K562 (cell line): ENCODE data around the gene KDF1. TPM values are rescaled to one million over a fixed set of nuclear protein-coding genes. Genes with fewer than 3 reads are reported as not detected.

Source experiments
- ATAC-seq: fragments of 200-7000 bp; cut with Tn5 transposase; 3 replicates; pipeline ENCODE4 v1.9.1; 2020; ENCODE audit warnings: moderate library complexity
- BruUV-seq: library from RNA; stranded (reverse); fragments of 400-500 nt; replicated peaks from 2 replicates; lab custom pipeline; 2021; lab: Mats Ljungman, UMichigan
- CTCF ChIA-PET: fragments of 300-600 bp; formaldehyde crosslinking; extraction: SDS; loops from one replicate; lab custom pipeline; 2021; ENCODE audit warnings: low intra/inter-chr PET ratio; lab: Yijun Ruan, JAX
- POLR2A ChIA-PET: fragments of 300-600, 350-650 bp; sonication (Branson Sonifier 250); formaldehyde crosslinking; extraction: SDS; loops from one replicate; lab custom pipeline; 2021; ENCODE audit warnings: antibody characterized with exemption, inconsistent platforms; lab: Yijun Ruan, JAX
- DNase-seq, 4 experiments: peaks; one replicate each; pipeline versions ENCODE4 v3.0.0 to v3.0.0-alpha.2; 2011 to 2018; ENCODE audit warnings: low spot score in 3 of 4, mixed read lengths in 3 of 4; ENCODE audit errors: extremely low read depth in 1 of 4
- FAIRE-seq: peaks from 2 replicates; lab custom pipeline; 2011; peaks lifted over from hg19 to GRCh38; lab: Jason Lieb, UNC
- H2AFZ ChIP-seq: 2 replicates; pipeline ENCODE4 v1.6.0; 2011; ENCODE audit warnings: low read depth, low read length, control low read depth, inconsistent platforms
- H3K27ac ChIP-seq: fragments of 200-600 bp; 3 replicates; pipeline ENCODE4 v1.8.0; 2011; ENCODE audit warnings: low read depth, mild to moderate bottlenecking, control low read depth, inconsistent platforms, low read length, moderate library complexity, mixed read lengths; ENCODE audit errors: extremely low read depth
- H3K27me3 ChIP-seq, 2 experiments: fragments of 300-600 bp in 1 of 2; 2 replicates in 1 of 2; 3 replicates in 1 of 2; pipeline versions ENCODE4 v1.6.0 to v1.8.0; 2011; ENCODE audit warnings: inconsistent platforms in 2 of 2, low read length in 2 of 2, mild to moderate bottlenecking in 1 of 2, mixed read lengths in 1 of 2, moderate library complexity in 1 of 2; ENCODE audit not compliant: control insufficient read depth in 2 of 2, insufficient read depth in 2 of 2
- H3K36me3 ChIP-seq: fragments of 300-600 bp; 3 replicates; pipeline ENCODE4 v1.8.0; 2011; ENCODE audit warnings: mild to moderate bottlenecking, low read length, inconsistent platforms; ENCODE audit not compliant: control insufficient read depth, insufficient read depth
- H3K4me1 ChIP-seq, 2 experiments: fragments of 200-600 bp in 1 of 2; replicated peaks in 1 of 2; 2 replicates in 1 of 2; 3 replicates in 1 of 2; pipeline versions ENCODE4 v1.5.1 to v1.8.0; 2011; ENCODE audit warnings: inconsistent platforms in 2 of 2, low read length in 2 of 2, mild to moderate bottlenecking in 1 of 2, mixed read lengths in 1 of 2, moderate library complexity in 1 of 2; ENCODE audit not compliant: control insufficient read depth in 2 of 2, insufficient read depth in 2 of 2
- H3K4me2 ChIP-seq: 2 replicates; pipeline ENCODE4 v1.6.1; 2011; ENCODE audit warnings: low read length, control low read depth, inconsistent platforms, mixed read lengths; ENCODE audit not compliant: insufficient read depth
- H3K4me3 ChIP-seq: fragments of 200-600 bp; sonication (generic), shearing (Covaris generic); 2 replicates; pipeline ENCODE4 v1.5.1; 2016; ENCODE audit warnings: control low read depth, inconsistent platforms
- H3K79me2 ChIP-seq: fragments of 200-600 bp; 3 replicates; pipeline ENCODE4 v1.8.0; 2011; ENCODE audit warnings: low read length, inconsistent platforms; ENCODE audit not compliant: control insufficient read depth, insufficient read depth
- H3K9ac ChIP-seq, 2 experiments: 2 replicates each; pipeline versions ENCODE4 v1.6.0 to v1.6.1; 2011; ENCODE audit warnings: low read depth in 2 of 2, low read length in 2 of 2, control low read depth in 1 of 2, inconsistent platforms in 1 of 2, mild to moderate bottlenecking in 1 of 2, mixed read lengths in 1 of 2; ENCODE audit not compliant: insufficient read depth in 1 of 2
- H3K9me1 ChIP-seq: one replicate; pipeline ENCODE4 v1.6.0; 2011; ENCODE audit warnings: inconsistent platforms, mild to moderate bottlenecking, low read length, moderate library complexity; ENCODE audit not compliant: control insufficient read depth, insufficient read depth
- H3K9me3 ChIP-seq: replicated peaks from 2 replicates; pipeline ENCODE4 v1.5.1; 2011; ENCODE audit warnings: low read depth, low read length, inconsistent platforms; ENCODE audit not compliant: control insufficient read depth, insufficient read depth
- H4K20me1 ChIP-seq: replicated peaks from 2 replicates; pipeline ENCODE4 v1.6.1; 2011; ENCODE audit warnings: low read length, inconsistent platforms, mixed read lengths; ENCODE audit not compliant: control insufficient read depth, insufficient read depth
- ATF3 ChIP-seq, 2 experiments: fragments of 450-650 bp in 1 of 2; sonication (generic) in 1 of 2; formaldehyde crosslinking in 1 of 2; IDR thresholded peaks in 1 of 2; conservative IDR thresholded peaks in 1 of 2; 2 replicates each; pipeline versions ENCODE4 v1.6.1 to v1.8.1; 2016 to 2023; ENCODE audit warnings: mild to moderate bottlenecking in 2 of 2, moderate library complexity in 2 of 2, inconsistent platforms in 1 of 2, missing genetic modification reagents in 1 of 2
- CTCF ChIP-seq, 3 experiments: IDR thresholded peaks in 2 of 3; conservative IDR thresholded peaks in 1 of 3; 2 replicates each; pipeline ENCODE4 v1.5.1; 2011 to 2012; ENCODE audit warnings: low read length in 3 of 3, mild to moderate bottlenecking in 3 of 3, control low read depth in 2 of 3, improper control_type of control experiment in 1 of 3, inconsistent platforms in 1 of 3, low read depth in 1 of 3, mixed read lengths in 1 of 3, moderate library complexity in 1 of 3; ENCODE audit not compliant: insufficient read depth in 2 of 3
- FOXM1 ChIP-seq, 2 experiments: fragments of 450-650 bp in 1 of 2; sonication (generic) in 1 of 2; formaldehyde crosslinking in 1 of 2; IDR thresholded peaks; 2 replicates each; pipeline versions ENCODE4 v1.6.1 to v1.9.0; 2017 to 2022; ENCODE audit warnings: low read depth in 2 of 2, mild to moderate bottlenecking in 2 of 2, missing genetic modification reagents in 1 of 2, moderate library complexity in 1 of 2
- GTF2A2 ChIP-seq: IDR thresholded peaks from 2 replicates; pipeline ENCODE4 v1.6.1; 2016; ENCODE audit warnings: mild to moderate bottlenecking, missing genetic modification characterization, missing compliant biosample characterization
- NFIC ChIP-seq: fragments of 450-650 bp; IDR thresholded peaks from 2 replicates; pipeline ENCODE4 v1.6.1; 2017; ENCODE audit warnings: mild to moderate bottlenecking, inconsistent platforms
- RFX5 ChIP-seq: IDR thresholded peaks from 2 replicates; pipeline ENCODE4 v1.6.1; 2011; ENCODE audit warnings: low read depth, mild to moderate bottlenecking, improper control_type of control experiment, low read length
- TAL1 ChIP-seq: fragments of 450-650 bp; IDR thresholded peaks from 2 replicates; pipeline ENCODE4 v1.6.1; 2016; ENCODE audit warnings: mild to moderate bottlenecking
- TCFL5 ChIP-seq: fragments of 250-450 bp; sonication (Bioruptor Pico); conservative IDR thresholded peaks from 2 replicates; pipeline ENCODE4 v1.6.1; 2021; ENCODE audit warnings: mild to moderate bottlenecking, moderate library complexity, matching md5 sums
- ZBTB33 ChIP-seq: sonication (generic); formaldehyde crosslinking; IDR thresholded peaks from 2 replicates; pipeline ENCODE4 v1.8.1; 2023; ENCODE audit warnings: mild to moderate bottlenecking, missing genetic modification reagents
- ZBTB34 ChIP-seq: fragments of 250-450 bp; sonication (Bioruptor Pico); IDR thresholded peaks from 2 replicates; pipeline ENCODE4 v1.8.0; 2021; ENCODE audit warnings: mild to moderate bottlenecking, moderate library complexity
- ZNF589 ChIP-seq: fragments of 200-800 bp; sonication (Bioruptor generic); IDR thresholded peaks from 2 replicates; pipeline ENCODE4 v1.6.1; 2016; ENCODE audit warnings: low read depth, missing genetic modification characterization, missing compliant biosample characterization
- WGBS: fragments of 100-300 bp; shearing (Covaris generic); methylation state at CpG from one replicate; pipeline ENCODE4 v1.1.6; 2016; ENCODE audit warnings: low coverage, mixed read lengths; ENCODE audit not compliant: insufficient coverage; ENCODE audit errors: missing lambda C conversion rate; 5-methylcytosine and 5-hydroxymethylcytosine counted together
- in situ Hi-C: fragments of 300-500 bp; cut with MboI; formaldehyde crosslinking; loops from 4 replicates; pipeline ENCODE4 v1.15.0; 2018; ENCODE audit warnings: inconsistent platforms, mixed read lengths
- intact Hi-C: fragments of 100-400 bp; cut with micrococcal nuclease; formaldehyde crosslinking; loops from 2 replicates; pipeline ENCODE4 v1.14.2; 2022
- polyA plus RNA-seq, 8 experiments: library from polyadenylated mRNA; depleted of rRNA in 4 of 8; stranded (reverse) in 5 of 8; unstranded in 3 of 8; fragments of >200 nt; fragmentation: Nextera tagmentation in 2 of 8; fragmentation: Illumina TruSeq in 1 of 8; extraction: Ambion mirVana in 2 of 8; extraction: Trizol in 1 of 8; gene quantifications; 2 replicates each; pipeline versions ENCODE4 v1.2.1 to v1.2.3, GENCODE V29; 2011 to 2014; ENCODE audit warnings: inconsistent platforms in 1 of 8, missing spikeins in 1 of 8
- total RNA-seq, 7 experiments: library from RNA; depleted of rRNA in 6 of 7; stranded (reverse); fragments of >200 nt in 6 of 7; fragmentation: Illumina TruSeq in 2 of 7; extraction: Trizol in 2 of 7; gene quantifications; 2 replicates each; pipeline versions ENCODE4 v1.2.1 to v1.2.3, GENCODE V29; 2011 to 2021; ENCODE audit warnings: low replicate concordance in 1 of 7

KDF1 gene
- total and polyA plus RNA-seq, 9 of the 15 experiments (the other 6 are each of a cell fraction or from before 2014, with no cell fraction given): 0.38 to 1.9 (median 0.83) TPM

- no peak overlapping the region for H2AFZ ChIP-seq
- H3K79me2 ChIP-seq: no peaks in the 10 kb centered on the region
- ATAC-seq: no peak
- no peak for FAIRE-seq
- no peaks in the 10 kb centered on the region for H3K9me3 ChIP-seq
- in situ Hi-C loops: no loop called here
- POLR2A ChIA-PET: interaction anchor here (1.0 to 1.3 kb wide), 2 partner anchors 12 to 72 kb away, joined by 3 to 5 read pairs; no protein-coding TSS in a partner anchor
- H3K9me1 ChIP-seq: peaks cover 4% of the 10 kb centered on the region
- no TSS peak for BruUV-seq
- H3K4me3 ChIP-seq: no peak overlapping the region
- no peaks in the 10 kb centered on the region for H4K20me1 ChIP-seq
- no peak overlapping the region for H3K4me2 ChIP-seq
- peaks cover 26 to 42% of the 10 kb centered on the region in 2 experiments for H3K4me1 ChIP-seq
- H3K27ac ChIP-seq: no peak overlapping the region
- no peaks in the 10 kb centered on the region for H3K27me3 ChIP-seq
- H3K36me3 ChIP-seq: no peaks in the 10 kb centered on the region
- intact Hi-C loops: no loop called here
- no peak for DNase-seq
- 93% methylated on average over 43 of the region's 48 CpGs for WGBS
- CTCF ChIA-PET: no interaction called here
- no peak overlapping the region; a peak in 1 of 4 replicates for H3K9ac ChIP-seq
- peak; percentile 99 for TF ChIP-seq ZBTB33 (CRISPR knock-in tag)
- no peak for TF ChIP-seq TCFL5 (CRISPR knock-in tag)
- TF ChIP-seq ZBTB34: no peak
- no peak for TF ChIP-seq TAL1
- no peak for TF ChIP-seq ZNF589 (CRISPR knock-in tag)
- TF ChIP-seq FOXM1 (IDR thresholded peaks at IDR 0.05; ENCODE audit: low read depth): no peak
- no peak for TF ChIP-seq FOXM1 (CRISPR knock-in tag; IDR thresholded peaks at IDR 0.05; ENCODE audit: low read depth)
- TF ChIP-seq RFX5: no peak
- peak in 1 of 3 experiments; percentile 18; a peak in 2 of 6 replicates for TF ChIP-seq CTCF (IDR thresholded peaks at IDR 0.05 in 2 of 3, conservative IDR thresholded peaks at IDR 0.05 in 1 of 3; ENCODE audit: insufficient read depth in 2 of 3, low read depth in 1 of 3, low read length in 3 of 3)
- 0 out of 2 replicates have a peak, but pooled peaks have one; percentile 11 for TF ChIP-seq NFIC
- no peak for TF ChIP-seq GTF2A2 (tag)
- peak; percentile 33; the same call in 1 of the 2 replicates for TF ChIP-seq ATF3 (IDR thresholded peaks at IDR 0.05)
- no peak for TF ChIP-seq ATF3 (CRISPR knock-in tag; conservative IDR thresholded peaks at IDR 0.05)
These were observed 45.6 kb upstream of the KDF1 start for GRCh38 chr1:27005648-27006496.
